Measurements from ENCODE around the gene OR10G7.

Gene OR10G7

GRCh38 chr11:124041254-124041653, at the start of gene OR10G7:
OR10G7 (minus strand) TSS chr11:124041325; CDS start chr11:124039001, 2,324 bp downstream.
- no peak for DNase-seq

GRCh38 chr11:124085997-124086846, 45.1 kb upstream of the OR10G7 start:
- peak; percentile 22 for DNase-seq

- no peak for DNase-seq
Observed at GRCh38 chr11:124085583-124085982, 44.5 kb upstream of the OR10G7 start.

- no peak for DNase-seq
Observed at GRCh38 chr11:124082371-124082770, 41.2 kb upstream of the OR10G7 start.

- DNase-seq, result no peak
Observed at GRCh38 chr11:124081483-124081882, 40.4 kb upstream of the OR10G7 start.

- no peak for DNase-seq
Observed at GRCh38 chr11:124080327-124081001, 39.3 kb upstream of the OR10G7 start.

GRCh38 chr11:124079631-124080326, 38.7 kb upstream of the OR10G7 start:
- DNase-seq, result no peak

- DNase-seq, result no peak
Observed at GRCh38 chr11:124078591-124078990, 37.5 kb upstream of the OR10G7 start.

- no peak for DNase-seq
Observed at GRCh38 chr11:124077266-124077665, 36.1 kb upstream of the OR10G7 start.

- DNase-seq, result no peak
Observed at GRCh38 chr11:124075841-124076651, 34.9 kb upstream of the OR10G7 start.

- DNase-seq, result no peak
Observed at GRCh38 chr11:124075492-124075840, 34.3 kb upstream of the OR10G7 start.

- DNase-seq, result no peak
Observed at GRCh38 chr11:124074554-124074953, 33.4 kb upstream of the OR10G7 start.

GRCh38 chr11:124072147-124072546, 31.0 kb upstream of the OR10G7 start:
- DNase-seq, result no peak

GRCh38 chr11:124071623-124071948, 30.5 kb upstream of the OR10G7 start:
- DNase-seq, result no peak

- DNase-seq, result no peak
Observed at GRCh38 chr11:124070915-124071622, 29.9 kb upstream of the OR10G7 start.

- DNase-seq, result peak; percentile 52
Observed at GRCh38 chr11:124069429-124070401, 28.6 kb upstream of the OR10G7 start.

- DNase-seq, result no peak
Observed at GRCh38 chr11:124068601-124069110, 27.5 kb upstream of the OR10G7 start.

GRCh38 chr11:124052966-124053365, 11.8 kb upstream of the OR10G7 start:
- no peak for DNase-seq

GRCh38 chr11:124050748-124051147, 9.6 kb upstream of the OR10G7 start:
- no peak for DNase-seq

GRCh38 chr11:124043420-124043819, 2.3 kb upstream of the OR10G7 start:
- no peak for DNase-seq

- no peak for DNase-seq
Observed at GRCh38 chr11:124039557-124039956, 1.6 kb downstream of the OR10G7 start.
